Stomach (tissue), 9 donors: ENCODE data around the gene EIF2B5. TPM values are rescaled to one million over a fixed set of nuclear protein-coding genes. Genes with fewer than 3 reads are reported as not detected.

Source experiments
- DNase-seq, 2 donors: peaks; one replicate each; pipeline versions ENCODE4 v3.0.0 to v3.0.0-alpha.2; 2013 to 2019
- H3K27ac ChIP-seq, 5 donors: fragments of 200-600 bp in 4 of 5; sonication (generic) in 4 of 5; one replicate each; pipeline ENCODE4 v1.5.1; 2013 to 2019; ENCODE audit warnings: mild to moderate bottlenecking in 1 of 5, moderate library complexity in 1 of 5
- H3K27me3 ChIP-seq, 3 donors: fragments of 200-600 bp; sonication (generic); one replicate each; pipeline ENCODE4 v1.5.1; 2017 to 2019; ENCODE audit warnings: mixed run types in 1 of 3
- H3K36me3 ChIP-seq, 4 donors: fragments of 200-600 bp; sonication (generic); 1 replicate in 3 of 4; 2 replicates in 1 of 4; pipeline ENCODE4 v1.5.1; 2016 to 2019
- H3K4me1 ChIP-seq, 4 donors: fragments of 200-600 bp; sonication (generic); one replicate each; pipeline ENCODE4 v1.5.1; 2016 to 2019
- H3K4me3 ChIP-seq, 4 donors: fragments of 200-600 bp; sonication (generic) in 3 of 4; one replicate each; pipeline ENCODE4 v1.5.1; 2016 to 2019; ENCODE audit warnings: mild to moderate bottlenecking in 1 of 4
- H3K9me3 ChIP-seq, 4 donors: fragments of 200-600 bp; sonication (generic); one replicate each; pipeline ENCODE4 v1.5.1; 2016 to 2019
- EP300 ChIP-seq: sonication (generic); formaldehyde crosslinking; IDR thresholded peaks from one replicate; pipeline ENCODE4 v1.6.1; 2017; ENCODE audit warnings: antibody characterized with exemption
- POLR2A ChIP-seq, 4 donors: fragments of 450-650 bp; IDR thresholded peaks; one replicate each; pipeline ENCODE4 v1.6.1; 2016; ENCODE audit warnings: antibody characterized with exemption in 4 of 4, control low read depth in 2 of 4, mild to moderate bottlenecking in 1 of 4, moderate library complexity in 1 of 4
- POLR2AphosphoS5 ChIP-seq, 3 donors: sonication (generic); formaldehyde crosslinking; IDR thresholded peaks; one replicate each; pipeline ENCODE4 v1.6.1; 2016; ENCODE audit warnings: antibody characterized with exemption in 3 of 3
- WGBS, 5 donors: extraction: QIAGEN DNeasy Blood & Tissue Kit in 3 of 5; methylation state at CpG; one replicate each; pipeline versions ENCODE4 v1.1.5 to v1.1.7; 2013 to 2018; 5-methylcytosine and 5-hydroxymethylcytosine counted together
- intact Hi-C: fragments of 100-400 bp; cut with DNase I; formaldehyde crosslinking; loops from one replicate; pipeline ENCODE4 v1.15.1; 2023; ENCODE audit warnings: low total_unique reads
- polyA plus RNA-seq, 3 donors: library from polyadenylated mRNA; stranded (reverse); fragments of 200-250 nt; gene quantifications; one replicate each; pipeline ENCODE4 v1.2.3, GENCODE V29; 2013
- small RNA-seq, 4 donors: library from RNA; depleted of rRNA; stranded (forward); fragments of <200 nt; gene quantifications; one replicate each; pipeline ENCODE3, GENCODE V24; 2016
- total RNA-seq, 5 donors: library from RNA; depleted of rRNA; stranded (reverse); fragments of >200 nt; gene quantifications; one replicate each; pipeline versions ENCODE4 v1.1.0 to v1.2.3, GENCODE V29; 2014 to 2016
- TF ChIP-seq, protein P1 (sequence below), 7 experiments: fragments of 450-650 bp in 4 of 7; fragments of 200-600 bp in 3 of 7; sonication (generic) in 3 of 7; IDR thresholded peaks; one replicate each; pipeline ENCODE4 v1.5.1; 2016 to 2019; ENCODE audit warnings: antibody characterized with exemption in 7 of 7, control low read depth in 2 of 7, mild to moderate bottlenecking in 1 of 7
- donor health status: healthy with polysubstance abuse.
- donor health status: Bipolar disorder and iron deficiency.
- donor health status: healthy.

EIF2B5 gene
- total and polyA plus RNA-seq, 8 donors = 1.4 to 113 (median 35.1) TPM

DNA sequence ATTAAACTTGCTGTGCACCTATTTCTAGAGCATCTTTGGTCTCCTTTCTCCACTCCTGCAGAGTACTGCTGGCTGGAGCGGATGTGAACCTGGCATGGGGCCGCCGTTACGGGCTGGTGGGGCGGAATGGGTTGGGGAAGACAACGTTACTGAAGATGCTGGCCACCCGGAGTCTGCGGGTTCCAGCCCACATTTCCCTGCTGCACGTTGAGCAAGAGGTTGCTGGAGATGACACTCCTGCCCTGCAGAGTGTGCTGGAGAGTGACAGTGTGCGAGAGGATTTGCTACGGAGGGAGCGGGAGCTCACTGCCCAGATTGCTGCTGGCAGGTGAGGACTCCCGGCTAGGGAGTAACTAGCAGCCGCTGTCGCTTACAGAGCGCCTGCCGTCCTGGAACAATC, 52.9 kb downstream of the EIF2B5 start:
- H3K36me3 ChIP-seq = peaks cover 63 to 74% (median 72%) of the 10 kb centered on the region in 4 donors
- intact Hi-C loops = loop anchor here (10.0 kb wide), 1 partner anchor 57 kb away; the partner anchor contains the start of genes ALG3 and EEF1AKMT4

DNA sequence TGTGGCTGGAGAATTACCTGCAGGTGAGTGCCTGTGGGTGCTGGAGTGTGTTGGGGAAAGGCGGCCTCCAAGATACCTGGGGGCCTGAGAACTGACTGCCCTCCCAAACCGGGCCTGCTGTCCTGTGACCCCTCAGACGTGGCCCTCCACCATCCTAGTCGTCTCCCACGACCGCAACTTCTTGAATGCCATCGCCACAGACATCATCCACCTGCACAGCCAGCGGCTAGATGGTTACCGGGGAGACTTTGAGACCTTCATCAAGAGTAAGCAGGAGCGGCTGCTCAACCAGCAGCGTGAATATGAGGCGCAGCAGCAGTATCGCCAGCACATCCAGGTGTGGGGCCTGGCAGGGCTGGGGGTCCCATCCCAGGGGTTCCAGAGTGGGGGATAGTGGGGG, 54.3 kb downstream of the EIF2B5 start:
- no peak for DNase-seq
- Histone ChIP-seq H3K36me3 (peaks cover 63 to 74% (median 72%) of the 10 kb centered on the region in 4 donors), H3K4me3 (no peak overlapping the region), H3K27me3 (no peaks in the 10 kb centered on the region), H3K27ac (no peak overlapping the region), H3K4me1 (peaks cover 22 to 44% (median 38%) of the 10 kb centered on the region in 4 donors), H3K9me3 (no peaks in the 10 kb centered on the region)
- WGBS, 5 donors = 91 to 94% (median 92%) methylated on average over 13 of the region's 13 CpGs
- TF ChIP-seq, protein P1, sequence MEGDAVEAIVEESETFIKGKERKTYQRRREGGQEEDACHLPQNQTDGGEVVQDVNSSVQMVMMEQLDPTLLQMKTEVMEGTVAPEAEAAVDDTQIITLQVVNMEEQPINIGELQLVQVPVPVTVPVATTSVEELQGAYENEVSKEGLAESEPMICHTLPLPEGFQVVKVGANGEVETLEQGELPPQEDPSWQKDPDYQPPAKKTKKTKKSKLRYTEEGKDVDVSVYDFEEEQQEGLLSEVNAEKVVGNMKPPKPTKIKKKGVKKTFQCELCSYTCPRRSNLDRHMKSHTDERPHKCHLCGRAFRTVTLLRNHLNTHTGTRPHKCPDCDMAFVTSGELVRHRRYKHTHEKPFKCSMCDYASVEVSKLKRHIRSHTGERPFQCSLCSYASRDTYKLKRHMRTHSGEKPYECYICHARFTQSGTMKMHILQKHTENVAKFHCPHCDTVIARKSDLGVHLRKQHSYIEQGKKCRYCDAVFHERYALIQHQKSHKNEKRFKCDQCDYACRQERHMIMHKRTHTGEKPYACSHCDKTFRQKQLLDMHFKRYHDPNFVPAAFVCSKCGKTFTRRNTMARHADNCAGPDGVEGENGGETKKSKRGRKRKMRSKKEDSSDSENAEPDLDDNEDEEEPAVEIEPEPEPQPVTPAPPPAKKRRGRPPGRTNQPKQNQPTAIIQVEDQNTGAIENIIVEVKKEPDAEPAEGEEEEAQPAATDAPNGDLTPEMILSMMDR (IDR thresholded peaks at IDR 0.05) = no peak
- no peak for TF ChIP-seq POLR2AphosphoS5 (IDR thresholded peaks at IDR 0.05)
- TF ChIP-seq POLR2A (IDR thresholded peaks at IDR 0.05) = no peak
- no peak for TF ChIP-seq EP300
- intact Hi-C loops = loop anchor here (10.0 kb wide), 1 partner anchor 55 kb away; the partner anchor contains the start of genes ALG3 and EEF1AKMT4

More for the DNA sequence above, 52.9 kb downstream of the EIF2B5 start:
- peaks cover 22 to 44% (median 38%) of the 10 kb centered on the region in 4 donors for H3K4me1 ChIP-seq
- WGBS, 5 donors = 87 to 91% (median 88%) methylated on average over 16 to 17 of the region's 17 CpGs
- no peak for DNase-seq
- no peak for TF ChIP-seq POLR2A (IDR thresholded peaks at IDR 0.05)
- no peak for TF ChIP-seq EP300
- TF ChIP-seq, protein P1 (IDR thresholded peaks at IDR 0.05) = no peak
- TF ChIP-seq POLR2AphosphoS5 (IDR thresholded peaks at IDR 0.05) = no peak
- H3K27me3 ChIP-seq = no peaks in the 10 kb centered on the region
- no peaks in the 10 kb centered on the region for H3K9me3 ChIP-seq
- no peak overlapping the region for H3K27ac ChIP-seq
- H3K4me3 ChIP-seq = peak overlapping the region in 1 of 4 donors; percentile 96

DNA sequence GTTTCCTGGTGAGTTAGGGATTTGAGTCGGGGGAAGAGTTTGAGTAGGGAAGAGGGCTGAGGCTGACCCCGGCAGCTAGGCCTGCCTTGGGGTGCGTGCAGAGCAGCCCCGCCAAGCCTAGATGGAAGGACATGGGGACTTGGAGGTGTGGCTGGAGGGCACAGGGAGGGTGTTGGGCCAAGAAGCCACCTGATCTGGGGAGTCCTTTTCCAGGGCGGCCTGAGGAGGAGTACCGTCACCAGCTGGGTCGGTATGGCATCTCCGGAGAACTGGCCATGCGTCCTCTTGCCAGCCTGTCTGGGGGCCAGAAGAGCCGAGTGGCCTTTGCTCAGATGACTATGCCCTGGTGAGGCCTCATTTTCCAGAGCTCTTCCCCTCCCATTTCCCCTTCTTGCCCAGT, 57.7 kb downstream of the EIF2B5 start:
- intact Hi-C loops = no loop called here
- Histone ChIP-seq H3K9me3 (no peaks in the 10 kb centered on the region), H3K27me3 (no peaks in the 10 kb centered on the region), H3K4me3 (no peak overlapping the region), H3K4me1 (peaks cover 4 to 22% (median 14%) of the 10 kb centered on the region in 4 donors), H3K36me3 (peaks cover 73 to 92% (median 89%) of the 10 kb centered on the region in 4 donors), H3K27ac (no peak overlapping the region)
- WGBS, 5 donors = 89 to 96% (median 93%) methylated on average over 9 to 10 of the region's 10 CpGs
- DNase-seq = no peak
- TF ChIP-seq POLR2AphosphoS5 (IDR thresholded peaks at IDR 0.05) = no peak
- TF ChIP-seq, protein P1 (IDR thresholded peaks at IDR 0.05) = no peak
- TF ChIP-seq POLR2A (IDR thresholded peaks at IDR 0.05) = no peak
- no peak for TF ChIP-seq EP300

DNA sequence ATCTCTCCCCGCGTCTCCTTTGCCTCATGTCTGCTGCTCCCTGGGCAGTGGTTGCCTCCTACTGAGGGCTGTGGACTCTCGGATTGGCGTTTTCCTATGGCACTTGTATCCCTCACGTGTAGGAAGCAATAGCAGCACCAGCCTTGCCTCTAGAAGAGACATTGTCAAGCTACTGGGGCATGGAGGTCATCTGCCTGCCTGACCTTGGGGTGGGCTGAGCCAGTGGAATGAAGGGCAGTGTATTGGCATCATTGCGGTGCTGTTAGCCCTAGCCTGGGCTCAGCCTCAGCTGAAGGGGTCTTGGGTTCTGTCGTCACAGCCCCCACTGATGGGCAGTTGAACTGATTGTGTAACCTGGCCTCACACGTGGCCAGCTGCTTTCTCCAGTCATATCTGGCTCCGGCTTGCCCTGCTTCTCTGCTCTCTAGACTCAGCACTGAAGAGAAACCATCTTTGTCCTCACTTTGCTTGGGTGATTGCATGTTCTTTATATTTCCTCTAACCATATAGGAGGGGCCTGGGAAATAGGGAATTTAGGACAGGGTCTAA, 58.9 kb downstream of the EIF2B5 start:
- Histone ChIP-seq H3K27me3 (no peaks in the 10 kb centered on the region), H3K4me1 (peaks cover 0 to 10% (median 3%) of the 10 kb centered on the region in 4 donors), H3K27ac (no peak overlapping the region), H3K36me3 (peaks cover 62 to 80% (median 77%) of the 10 kb centered on the region in 4 donors), H3K9me3 (no peaks in the 10 kb centered on the region), H3K4me3 (no peak overlapping the region)
- WGBS, 5 donors = 82 to 92% (median 85%) methylated on average over 6 to 9 of the region's 9 CpGs
- TF ChIP-seq POLR2AphosphoS5 (IDR thresholded peaks at IDR 0.05) = no peak
- TF ChIP-seq POLR2A (IDR thresholded peaks at IDR 0.05) = no peak
- TF ChIP-seq, protein P1 (IDR thresholded peaks at IDR 0.05) = no peak
- no peak for TF ChIP-seq EP300
- no peak for DNase-seq
- intact Hi-C loops = no loop called here

Small RNA genes lying within 50 kb of the gene (small RNA-seq; reads per million reads assigned to genes)
- 0 reads per million in 4 donors for gene RF00019

Other genes starting within 250 kb of the EIF2B5 start
- gene ABCC5, start 117.5 kb upstream of the EIF2B5 start, total RNA-seq = 100 to 1,000 TPM in 3 of 5 donors, 10 to 100 TPM in 2; 62.6 to 241 (median 122) TPM
- 10 to 100 TPM; 16.6 to 54.1 (median 19.7) TPM for gene ABCC5, start 117.5 kb upstream of the EIF2B5 start, polyA plus RNA-seq
- gene HTR3D, start 103.6 kb upstream of the EIF2B5 start, total RNA-seq = not detected
- not detected for gene HTR3D, start 103.6 kb upstream of the EIF2B5 start, polyA plus RNA-seq
- gene HTR3C, start 82.3 kb upstream of the EIF2B5 start, total RNA-seq = not detected
- gene HTR3C, start 82.3 kb upstream of the EIF2B5 start, polyA plus RNA-seq = not detected
- not detected for gene HTR3E, start 38.3 kb upstream of the EIF2B5 start, total RNA-seq
- not detected for gene HTR3E, start 38.3 kb upstream of the EIF2B5 start, polyA plus RNA-seq
- 100 to 1,000 TPM in 1 of 5 donors, 10 to 100 TPM in 4; 27.9 to 107 (median 55.4) TPM for gene DVL3, start 20.0 kb downstream of the EIF2B5 start, total RNA-seq
- gene DVL3, start 20.0 kb downstream of the EIF2B5 start, polyA plus RNA-seq = 10 to 100 TPM; 21.2 to 26.4 (median 25.8) TPM
- gene AP2M1, start 39.5 kb downstream of the EIF2B5 start, total RNA-seq = 100 to 1,000 TPM in 4 of 5 donors, 10 to 100 TPM in 1; 96.2 to 204 (median 134) TPM
- gene AP2M1, start 39.5 kb downstream of the EIF2B5 start, polyA plus RNA-seq = 100 to 1,000 TPM; 143 to 220 (median 208) TPM
- 100 to 1,000 TPM in 1 of 5 donors, 10 to 100 TPM in 4; 21.6 to 194 (median 55.9) TPM for gene ABCF3, start 50.8 kb downstream of the EIF2B5 start, total RNA-seq
- gene ABCF3, start 50.8 kb downstream of the EIF2B5 start, polyA plus RNA-seq = 10 to 100 TPM; 43.4 to 45.0 (median 44.5) TPM
- gene VWA5B2, start 94.2 kb downstream of the EIF2B5 start, total RNA-seq = 10 to 100 TPM in 2 of 5 donors, 1 to 10 TPM in 2, under 1 TPM in 1; under 0.01 to 100.0 (median 2.4) TPM
- 1 to 10 TPM; 1.6 to 3.5 (median 2.4) TPM for gene VWA5B2, start 94.2 kb downstream of the EIF2B5 start, polyA plus RNA-seq
- gene ALG3, start 113.6 kb downstream of the EIF2B5 start, total RNA-seq = 100 to 1,000 TPM in 1 of 5 donors, 10 to 100 TPM in 4; 17.1 to 253 (median 24.1) TPM
- 10 to 100 TPM; 20.9 to 22.5 (median 20.9) TPM for gene ALG3, start 113.6 kb downstream of the EIF2B5 start, polyA plus RNA-seq
- gene EEF1AKMT4, start 114.3 kb downstream of the EIF2B5 start, total RNA-seq = 10 to 100 TPM in 1 of 5 donors, 1 to 10 TPM in 2, under 1 TPM in 1, not detected in 1; 0.73 to 18.5 (median 4.2) TPM
- 1 to 10 TPM; 4.4 to 6.5 (median 6.4) TPM for gene EEF1AKMT4, start 114.3 kb downstream of the EIF2B5 start, polyA plus RNA-seq
- gene CAMK2N2, start 126.2 kb downstream of the EIF2B5 start, total RNA-seq = not detected
- gene CAMK2N2, start 126.2 kb downstream of the EIF2B5 start, polyA plus RNA-seq = 1 to 10 TPM in 1 of 3 donors, under 1 TPM in 2; 0.58 to 1.2 (median 0.68) TPM
- gene ECE2, start 140.7 kb downstream of the EIF2B5 start, total RNA-seq = 1 to 10 TPM in 1 of 5 donors, under 1 TPM in 1, not detected in 3; 0.45 to 2.9 TPM
- not detected for gene ECE2, start 140.7 kb downstream of the EIF2B5 start, polyA plus RNA-seq
- gene PSMD2, start 163.9 kb downstream of the EIF2B5 start, total RNA-seq = 100 to 1,000 TPM; 124 to 239 (median 172) TPM
- 100 to 1,000 TPM in 1 of 3 donors, 10 to 100 TPM in 2; 73.0 to 119 (median 81.7) TPM for gene PSMD2, start 163.9 kb downstream of the EIF2B5 start, polyA plus RNA-seq
- gene EIF4G1, start 179.2 kb downstream of the EIF2B5 start, total RNA-seq = 100 to 1,000 TPM; 167 to 572 (median 203) TPM
- 100 to 1,000 TPM in 2 of 3 donors, 10 to 100 TPM in 1; 86.5 to 171 (median 134) TPM for gene EIF4G1, start 179.2 kb downstream of the EIF2B5 start, polyA plus RNA-seq
- gene FAM131A, start 202.2 kb downstream of the EIF2B5 start, total RNA-seq = 10 to 100 TPM in 3 of 5 donors, 1 to 10 TPM in 2; 1.8 to 73.2 (median 28.8) TPM
- gene FAM131A, start 202.2 kb downstream of the EIF2B5 start, polyA plus RNA-seq = 10 to 100 TPM; 10.0 to 13.0 (median 12.5) TPM
- 10 to 100 TPM in 2 of 5 donors, 1 to 10 TPM in 3; 4.2 to 34.5 (median 5.8) TPM for gene CLCN2, start 226.2 kb downstream of the EIF2B5 start, total RNA-seq
- gene CLCN2, start 226.2 kb downstream of the EIF2B5 start, polyA plus RNA-seq = 1 to 10 TPM; 2.1 to 5.1 (median 2.5) TPM
- gene POLR2H, start 226.4 kb downstream of the EIF2B5 start, total RNA-seq = 100 to 1,000 TPM in 2 of 5 donors, 10 to 100 TPM in 3; 14.0 to 273 (median 85.0) TPM
- gene POLR2H, start 226.4 kb downstream of the EIF2B5 start, polyA plus RNA-seq = 100 to 1,000 TPM; 103 to 142 (median 116) TPM
- gene THPO, start 242.8 kb downstream of the EIF2B5 start, total RNA-seq = not detected
- 1 to 10 TPM in 1 of 3 donors, under 1 TPM in 2; 0.38 to 1.8 (median 0.93) TPM for gene THPO, start 242.8 kb downstream of the EIF2B5 start, polyA plus RNA-seq
- gene CHRD, start 244.7 kb downstream of the EIF2B5 start, total RNA-seq = 10 to 100 TPM in 1 of 5 donors, 1 to 10 TPM in 4; 6.1 to 27.2 (median 9.2) TPM
- 1 to 10 TPM; 5.2 to 7.1 (median 5.7) TPM for gene CHRD, start 244.7 kb downstream of the EIF2B5 start, polyA plus RNA-seq